ENCODE results near the gene LRP4. TPM values are rescaled to one million over a fixed set of nuclear protein-coding genes. Genes with fewer than 3 reads are reported as not detected.

LRP4 gene
- total and polyA plus RNA-seq, 2 of the 13 experiments (the other 11 are each of a cell fraction or from before 2014, with no cell fraction given), result 4.7 to 13.3 TPM

DNA sequence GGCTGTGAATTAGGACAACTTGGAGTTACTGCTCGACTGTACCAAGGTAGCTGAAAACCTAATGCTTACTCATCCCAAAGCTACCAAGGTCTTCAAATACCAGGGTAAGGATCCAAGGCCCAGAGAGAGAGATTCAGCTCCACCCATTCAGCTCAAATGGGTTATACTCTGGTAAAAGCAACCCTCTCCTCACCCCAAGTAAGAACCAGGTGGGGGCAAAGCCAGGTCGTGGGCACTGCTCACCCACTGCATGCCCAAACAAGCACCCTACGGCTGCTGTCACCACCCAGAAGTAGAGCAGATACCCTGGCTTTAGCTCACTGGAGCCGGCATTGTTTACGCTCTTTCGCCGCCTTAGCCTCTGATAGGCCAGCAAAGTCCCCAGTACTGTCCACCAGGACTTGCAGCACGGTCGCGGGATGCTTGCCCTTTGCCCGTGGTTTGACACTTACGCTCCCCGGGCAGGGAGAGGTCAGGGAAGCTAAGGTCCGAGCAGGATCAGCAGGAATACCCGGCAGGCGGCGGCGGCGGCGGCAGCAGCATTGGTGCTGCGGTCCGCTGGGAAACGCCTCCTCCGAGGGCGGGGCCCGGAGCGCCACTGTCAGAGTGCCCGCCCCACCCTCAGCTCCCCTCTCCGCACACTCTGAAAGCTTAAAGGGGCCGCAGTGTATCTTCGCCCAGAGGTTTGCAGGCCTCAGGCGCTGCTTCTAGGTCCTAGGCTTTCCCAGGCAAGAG is 91.9 kb downstream of the LRP4 start (continued):
- TF ChIP-seq, protein P1, sequence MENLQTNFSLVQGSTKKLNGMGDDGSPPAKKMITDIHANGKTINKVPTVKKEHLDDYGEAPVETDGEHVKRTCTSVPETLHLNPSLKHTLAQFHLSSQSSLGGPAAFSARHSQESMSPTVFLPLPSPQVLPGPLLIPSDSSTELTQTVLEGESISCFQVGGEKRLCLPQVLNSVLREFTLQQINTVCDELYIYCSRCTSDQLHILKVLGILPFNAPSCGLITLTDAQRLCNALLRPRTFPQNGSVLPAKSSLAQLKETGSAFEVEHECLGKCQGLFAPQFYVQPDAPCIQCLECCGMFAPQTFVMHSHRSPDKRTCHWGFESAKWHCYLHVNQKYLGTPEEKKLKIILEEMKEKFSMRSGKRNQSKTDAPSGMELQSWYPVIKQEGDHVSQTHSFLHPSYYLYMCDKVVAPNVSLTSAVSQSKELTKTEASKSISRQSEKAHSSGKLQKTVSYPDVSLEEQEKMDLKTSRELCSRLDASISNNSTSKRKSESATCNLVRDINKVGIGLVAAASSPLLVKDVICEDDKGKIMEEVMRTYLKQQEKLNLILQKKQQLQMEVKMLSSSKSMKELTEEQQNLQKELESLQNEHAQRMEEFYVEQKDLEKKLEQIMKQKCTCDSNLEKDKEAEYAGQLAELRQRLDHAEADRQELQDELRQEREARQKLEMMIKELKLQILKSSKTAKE (CRISPR knock-in tag; IDR thresholded peaks at IDR 0.05; ENCODE audit: borderline replicate concordance), result no peak
- TF ChIP-seq ZFP37 (CRISPR knock-in tag; IDR thresholded peaks at IDR 0.05; ENCODE audit: borderline replicate concordance), result no peak
- TF ChIP-seq HNF4G (IDR thresholded peaks at IDR 0.05; ENCODE audit: borderline replicate concordance, low read depth, low read length), result peak; percentile 88
- TF ChIP-seq HNF4G (CRISPR knock-in tag; IDR thresholded peaks at IDR 0.05; ENCODE audit: borderline replicate concordance, low read depth), result peak; percentile 84
- no peak for TF ChIP-seq ZNF878 (CRISPR knock-in tag; IDR thresholded peaks at IDR 0.05)
- TF ChIP-seq JUN (CRISPR knock-in tag; IDR thresholded peaks at IDR 0.05), result no peak
- peak; percentile 24; the same call in 1 of the 2 replicates for TF ChIP-seq STAG1 (CRISPR knock-in tag; IDR thresholded peaks at IDR 0.05)
- TF ChIP-seq SALL1 (CRISPR knock-in tag; IDR thresholded peaks at IDR 0.05), result peak; percentile 89
- no peak for TF ChIP-seq MED13 (CRISPR knock-in tag; IDR thresholded peaks at IDR 0.05)
- no peak; the same call in 1 of the 2 replicates for TF ChIP-seq ZNF619 (CRISPR knock-in tag; IDR thresholded peaks at IDR 0.05)
- TF ChIP-seq PHF8 (CRISPR knock-in tag; IDR thresholded peaks at IDR 0.05), result peak; percentile 48
- TF ChIP-seq ZNF781 (CRISPR knock-in tag; IDR thresholded peaks at IDR 0.05; ENCODE audit: borderline replicate concordance, not compliant biosample characterization), result no peak
- peak; percentile 53; the same call in 1 of the 2 replicates for TF ChIP-seq CHD2 (IDR thresholded peaks at IDR 0.05; ENCODE audit: low read depth, low read length)
- no peak for TF ChIP-seq ZNF773 (CRISPR knock-in tag; IDR thresholded peaks at IDR 0.05; ENCODE audit: borderline replicate concordance)
- TF ChIP-seq, protein P2, sequence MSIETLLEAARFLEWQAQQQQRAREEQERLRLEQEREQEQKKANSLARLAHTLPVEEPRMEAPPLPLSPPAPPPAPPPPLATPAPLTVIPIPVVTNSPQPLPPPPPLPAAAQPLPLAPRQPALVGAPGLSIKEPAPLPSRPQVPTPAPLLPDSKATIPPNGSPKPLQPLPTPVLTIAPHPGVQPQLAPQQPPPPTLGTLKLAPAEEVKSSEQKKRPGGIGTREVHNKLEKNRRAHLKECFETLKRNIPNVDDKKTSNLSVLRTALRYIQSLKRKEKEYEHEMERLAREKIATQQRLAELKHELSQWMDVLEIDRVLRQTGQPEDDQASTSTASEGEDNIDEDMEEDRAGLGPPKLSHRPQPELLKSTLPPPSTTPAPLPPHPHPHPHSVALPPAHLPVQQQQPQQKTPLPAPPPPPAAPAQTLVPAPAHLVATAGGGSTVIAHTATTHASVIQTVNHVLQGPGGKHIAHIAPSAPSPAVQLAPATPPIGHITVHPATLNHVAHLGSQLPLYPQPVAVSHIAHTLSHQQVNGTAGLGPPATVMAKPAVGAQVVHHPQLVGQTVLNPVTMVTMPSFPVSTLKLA (IDR thresholded peaks at IDR 0.05), result peak; percentile 44
- TF ChIP-seq ZNF24 (IDR thresholded peaks at IDR 0.05), result no peak
- no peak for TF ChIP-seq SRSF9 (IDR thresholded peaks at IDR 0.05; ENCODE audit: borderline replicate concordance, insufficient read depth, low read depth, low read length, poor library complexity, severe bottlenecking)
- peak; percentile 55; the same call in 1 of the 2 replicates for TF ChIP-seq BCL6 (CRISPR knock-in tag; IDR thresholded peaks at IDR 0.05)
- TF ChIP-seq CCAR2 (optimal IDR thresholded peaks at IDR 0.05; ENCODE audit: low read depth, low read length), result no peak
- TF ChIP-seq ZNF460 (CRISPR knock-in tag; IDR thresholded peaks at IDR 0.05; ENCODE audit: borderline replicate concordance), result no peak
- peak; percentile 39; the same call in 1 of the 2 replicates for TF ChIP-seq RAD21 (CRISPR knock-in tag; IDR thresholded peaks at IDR 0.05)
- TF ChIP-seq SAP130 (CRISPR knock-in tag; IDR thresholded peaks at IDR 0.05; ENCODE audit: low read depth), result peak; percentile 95
- TF ChIP-seq SSRP1 (CRISPR knock-in tag; IDR thresholded peaks at IDR 0.05), result 0 out of 2 replicates have a peak, but pooled peaks have one; percentile 26
- TF ChIP-seq, protein P3, sequence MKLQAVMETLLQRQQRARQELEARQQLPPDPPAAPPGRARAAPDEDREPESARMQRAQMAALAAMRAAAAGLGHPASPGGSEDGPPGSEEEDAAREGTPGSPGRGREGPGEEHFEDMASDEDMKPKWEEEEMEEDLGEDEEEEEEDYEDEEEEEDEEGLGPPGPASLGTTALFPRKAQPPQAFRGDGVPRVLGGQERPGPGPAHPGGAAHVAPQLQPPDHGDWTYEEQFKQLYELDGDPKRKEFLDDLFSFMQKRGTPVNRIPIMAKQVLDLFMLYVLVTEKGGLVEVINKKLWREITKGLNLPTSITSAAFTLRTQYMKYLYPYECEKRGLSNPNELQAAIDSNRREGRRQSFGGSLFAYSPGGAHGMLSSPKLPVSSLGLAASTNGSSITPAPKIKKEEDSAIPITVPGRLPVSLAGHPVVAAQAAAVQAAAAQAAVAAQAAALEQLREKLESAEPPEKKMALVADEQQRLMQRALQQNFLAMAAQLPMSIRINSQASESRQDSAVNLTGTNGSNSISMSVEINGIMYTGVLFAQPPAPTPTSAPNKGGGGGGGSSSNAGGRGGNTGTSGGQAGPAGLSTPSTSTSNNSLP (IDR thresholded peaks at IDR 0.05; ENCODE audit: low read depth, low read length), result no peak
- peak; percentile 67 for TF ChIP-seq XRCC5 (optimal IDR thresholded peaks at IDR 0.05; ENCODE audit: low read length)
- no peak for TF ChIP-seq TP53 (CRISPR knock-in tag; conservative IDR thresholded peaks at IDR 0.05)
- TF ChIP-seq ZNF496 (CRISPR knock-in tag; IDR thresholded peaks at IDR 0.05; ENCODE audit: insufficient replicate concordance), result no peak

Data from HepG2 (cell line).